Measurements from ENCODE around the gene MARCHF11.

The MARCHF11 gene

DNA sequence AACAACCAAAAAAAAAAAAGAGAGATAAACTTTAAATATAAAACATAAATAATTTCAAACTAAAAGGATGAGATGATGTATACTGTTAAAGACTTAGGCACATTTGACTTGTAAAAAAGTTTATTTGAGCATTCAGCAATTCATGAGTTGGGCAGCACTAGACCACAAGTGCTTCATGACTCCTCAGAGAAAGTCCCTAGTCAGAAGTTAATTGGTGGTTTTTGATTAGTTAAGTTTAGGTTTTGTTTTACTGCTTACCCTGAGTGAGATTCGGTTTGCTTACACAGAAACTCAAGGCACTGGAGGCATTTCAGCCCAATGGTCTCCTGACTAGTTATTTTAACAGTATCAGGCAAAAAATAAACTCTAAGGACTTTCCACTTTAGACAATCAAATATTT is 129.2 kb downstream of the MARCHF11 start:
- DNase-seq = no peak

DNA sequence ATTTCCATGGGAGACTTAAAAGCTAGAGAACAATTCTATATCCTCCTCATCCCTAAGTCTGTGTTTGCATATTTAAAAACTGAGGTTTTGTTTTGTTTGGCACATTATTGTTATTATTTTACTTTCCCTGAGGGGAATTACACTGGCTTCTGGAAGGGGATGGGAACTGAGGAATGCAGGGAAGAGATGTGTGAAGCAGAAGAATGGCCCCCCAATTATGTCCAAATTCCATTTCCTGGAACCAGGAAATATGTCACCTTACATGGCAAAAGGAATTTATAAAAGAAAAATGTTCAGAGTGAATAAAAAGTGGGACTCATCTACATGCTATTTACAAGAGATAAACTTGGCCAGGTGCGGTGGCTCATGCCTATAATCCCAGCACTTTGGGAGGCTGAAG is 129.8 kb downstream of the MARCHF11 start:
- no peak for DNase-seq

DNA sequence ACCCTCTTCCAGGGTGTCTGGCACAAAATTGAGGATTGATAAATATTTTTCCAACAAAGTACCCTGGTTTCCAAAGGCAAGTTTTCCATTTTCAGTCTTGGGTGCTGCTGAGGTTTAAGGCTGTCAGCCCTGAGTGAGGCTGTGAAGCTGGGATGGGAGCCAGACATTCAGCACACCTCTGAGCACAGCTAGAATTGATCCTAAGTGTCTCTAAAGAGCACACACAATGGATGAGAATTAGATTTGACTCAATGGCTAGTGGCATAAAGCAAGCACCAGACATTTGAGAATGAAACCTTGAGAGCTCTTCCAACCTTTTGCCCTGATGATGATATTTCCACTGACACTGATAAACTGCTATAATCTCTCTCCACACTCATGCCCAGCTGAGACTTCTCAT is 131.5 kb downstream of the MARCHF11 start:
- no peak for DNase-seq

DNA sequence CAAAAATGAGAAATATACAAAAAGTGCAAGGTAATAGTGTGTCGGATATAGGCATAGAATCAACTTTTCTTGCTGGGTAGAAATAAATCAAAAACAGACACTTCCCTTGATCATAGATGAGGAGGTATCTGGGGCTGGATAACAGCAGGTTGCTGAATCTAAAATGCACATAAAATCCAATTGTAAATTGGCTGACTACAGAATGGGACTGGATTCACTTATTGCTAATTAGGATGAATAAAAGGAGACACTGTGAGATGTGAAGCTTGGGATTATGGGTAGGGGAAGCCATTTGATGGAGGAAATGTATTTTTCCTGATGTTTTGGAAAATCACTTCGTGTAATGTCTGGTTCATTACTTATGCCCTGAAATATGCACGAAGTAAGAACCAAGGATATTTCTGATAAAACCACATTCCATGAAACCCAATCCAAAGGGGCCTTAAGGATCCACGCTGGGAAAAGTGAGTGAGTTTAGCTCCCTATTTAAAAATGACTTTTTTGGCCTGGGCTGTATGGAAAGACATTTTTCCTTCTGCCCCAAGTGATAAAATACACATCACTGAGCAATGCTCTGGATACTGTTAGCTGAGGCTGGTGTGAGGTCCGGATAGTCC is 136.1 kb downstream of the MARCHF11 start:
- no peak for DNase-seq

DNA sequence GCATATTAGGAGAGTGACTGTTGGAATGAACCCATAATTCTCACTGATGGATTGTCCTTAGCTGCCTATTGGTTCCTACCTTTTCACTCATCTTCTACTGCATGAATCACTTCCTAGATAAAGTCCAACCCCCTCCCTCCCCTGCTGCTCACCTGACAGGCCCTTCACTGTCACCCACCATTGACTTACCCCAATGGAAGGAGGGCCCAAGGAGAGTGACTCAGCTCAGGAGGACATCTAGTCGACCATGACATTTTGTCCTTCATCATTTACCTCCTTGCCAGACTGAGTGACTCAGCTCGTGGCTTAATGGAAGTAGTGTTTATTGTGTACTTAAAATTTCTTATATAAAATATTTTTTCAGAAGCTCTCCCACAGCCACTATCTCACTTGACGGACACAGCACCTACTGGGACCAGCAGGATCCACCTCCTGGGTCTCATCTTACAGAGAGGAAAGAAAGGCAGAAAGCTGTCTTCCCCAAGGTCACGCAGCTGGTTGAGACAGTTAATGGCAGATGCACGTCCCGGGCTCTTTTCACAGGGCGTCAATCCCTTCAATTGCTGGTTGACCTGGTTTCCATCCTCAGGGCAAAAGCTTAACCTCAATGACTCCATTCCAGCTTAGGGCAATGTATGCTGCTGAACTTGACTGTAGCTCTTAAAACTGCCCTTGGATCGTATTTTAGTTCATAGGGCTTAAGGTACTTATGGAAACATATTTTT is 142.3 kb downstream of the MARCHF11 start:
- DNase-seq = no peak

DNA sequence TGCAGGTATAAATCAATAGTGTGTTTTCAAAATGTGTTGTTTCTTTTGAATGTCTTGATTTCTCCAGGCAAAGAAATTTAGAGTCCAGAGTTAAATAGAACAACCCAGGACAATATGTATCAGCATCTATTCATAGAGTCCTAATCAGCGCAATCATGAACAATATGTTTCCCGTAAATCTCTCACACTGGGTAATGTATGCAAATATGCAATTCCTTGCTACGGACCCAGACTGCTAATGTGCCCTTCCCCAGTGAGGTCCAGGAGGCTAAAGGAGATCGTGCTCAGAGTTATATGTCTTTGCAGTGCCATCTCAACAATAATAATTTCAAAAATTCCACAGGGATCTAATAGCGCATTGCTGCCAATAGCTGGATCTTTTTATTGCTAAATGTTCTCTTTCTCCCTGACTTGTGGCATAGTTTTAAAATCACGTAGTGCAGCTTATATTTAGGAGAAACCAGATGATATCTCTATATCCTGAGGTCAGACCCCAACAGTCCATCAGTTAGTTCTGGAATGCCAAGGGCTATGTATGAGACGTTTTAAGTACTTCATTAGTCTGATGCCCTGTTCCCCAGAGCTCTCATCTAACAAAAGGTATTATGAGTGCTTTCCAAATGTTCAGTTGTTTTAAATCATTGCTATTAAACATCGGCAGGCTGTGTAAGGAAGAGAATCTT is 145.1 kb downstream of the MARCHF11 start:
- DNase-seq = no peak

DNA sequence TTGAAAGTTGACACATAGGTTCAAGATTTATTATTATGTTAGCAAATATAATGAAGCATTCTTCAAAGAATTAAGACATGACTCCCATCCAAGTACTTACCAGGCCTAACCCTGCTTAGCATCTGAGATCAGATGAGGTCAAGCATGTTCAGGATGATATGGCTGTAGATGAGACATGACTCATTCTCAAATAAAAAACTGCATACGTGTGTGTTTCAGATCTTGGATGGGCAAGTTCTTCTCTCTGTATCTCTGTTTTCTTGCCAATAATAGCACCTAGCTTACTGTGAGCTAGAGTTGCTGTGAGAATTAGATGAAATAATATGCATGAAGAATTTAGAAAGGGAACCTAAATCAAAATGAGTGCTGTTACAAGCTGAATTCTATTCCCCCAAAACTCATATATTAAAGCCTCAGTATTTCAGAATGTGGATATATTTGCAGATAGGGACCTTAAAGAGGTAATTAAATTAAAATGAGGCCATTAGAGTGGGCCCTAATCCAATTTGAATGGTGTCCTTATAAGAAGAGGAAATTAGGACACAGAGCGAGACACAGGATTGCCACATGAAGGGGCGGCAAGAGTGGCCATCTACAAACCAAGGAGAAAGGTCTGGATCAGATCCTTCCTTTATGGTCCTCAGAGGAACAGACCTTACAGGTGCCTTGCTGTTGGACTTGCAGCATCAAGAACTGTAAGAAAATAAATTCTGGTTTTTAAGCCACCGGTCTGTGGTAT is 146.2 kb downstream of the MARCHF11 start:
- no peak for DNase-seq

DNA sequence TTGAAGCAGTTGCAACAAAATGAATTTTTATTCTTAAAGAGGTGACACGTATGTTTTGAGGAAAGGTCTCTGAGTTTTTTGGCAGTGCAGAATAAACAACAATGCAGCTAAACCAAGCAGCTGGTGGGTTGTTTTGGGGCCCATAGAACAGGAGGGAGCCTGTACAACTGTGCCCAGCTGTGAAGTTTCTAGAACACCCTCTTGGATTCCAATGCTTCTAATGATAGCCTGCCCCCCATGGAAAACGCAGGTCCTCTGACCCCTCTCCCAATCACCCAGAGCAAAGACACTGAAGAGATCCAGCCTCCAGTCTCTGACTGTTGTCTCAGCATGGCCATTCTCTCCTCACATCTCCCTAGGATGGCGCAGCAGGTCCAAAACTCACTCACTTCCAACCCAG is 150.9 kb downstream of the MARCHF11 start:
- DNase-seq = no peak

DNA sequence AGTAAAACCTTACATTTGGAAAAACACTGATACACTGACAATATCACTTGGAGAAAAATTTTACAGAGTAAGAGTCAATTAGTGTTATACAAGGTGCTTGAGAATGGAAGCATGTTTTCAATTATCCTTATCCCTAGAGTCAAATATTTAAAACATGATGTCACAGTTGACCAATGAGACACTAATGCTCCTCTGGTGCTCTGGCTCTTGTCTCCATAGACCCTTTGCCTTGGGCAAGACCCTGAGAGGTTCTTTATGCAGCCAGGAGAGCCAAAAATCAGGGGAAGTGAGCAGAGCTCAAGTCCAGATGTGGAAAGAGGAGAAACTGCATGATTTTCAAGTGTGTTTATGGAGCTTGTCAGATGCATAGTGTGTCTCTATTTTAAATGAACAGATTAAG is 153.9 kb downstream of the MARCHF11 start:
- DNase-seq = no peak

DNA sequence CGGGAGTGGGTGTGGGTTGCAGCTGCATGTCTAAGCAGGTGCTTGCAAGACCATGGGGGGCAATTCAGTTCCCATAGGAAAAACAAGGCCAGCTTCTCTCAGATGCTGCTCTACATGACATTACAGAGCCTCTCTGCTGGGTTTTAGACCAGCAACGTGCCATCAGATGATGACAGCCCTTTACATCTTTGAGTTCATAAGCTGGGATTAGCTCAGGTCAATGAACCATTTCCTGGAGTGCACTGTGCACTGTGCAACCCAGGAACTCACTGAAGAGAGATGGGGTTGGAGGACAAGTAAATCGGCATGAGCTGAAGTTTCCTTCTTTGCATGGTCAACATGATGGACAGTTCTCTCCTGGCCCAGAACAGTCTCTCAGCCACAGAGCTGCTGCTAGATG is 160.6 kb downstream of the MARCHF11 start:
- no peak for DNase-seq

DNA sequence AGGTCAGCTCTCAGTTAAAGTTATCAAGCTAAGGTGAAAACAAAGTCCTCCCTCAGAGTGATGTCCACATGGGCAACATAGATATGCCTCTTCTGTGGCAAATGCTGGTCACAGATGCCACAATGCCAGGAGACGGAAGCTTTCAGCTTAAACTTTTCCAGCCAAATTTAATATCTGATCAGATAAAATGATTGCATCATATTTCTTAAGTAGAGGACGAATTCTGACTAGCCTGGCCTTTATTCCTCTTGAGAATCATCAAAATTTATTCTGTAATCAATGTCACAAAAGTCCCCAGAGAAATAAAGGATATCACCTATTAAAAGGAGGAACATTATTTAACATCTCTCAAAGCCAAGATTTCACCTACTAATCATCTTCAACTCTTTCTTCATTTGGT is 161.9 kb downstream of the MARCHF11 start:
- no peak for DNase-seq
